WI38 (cell line): Measurements from ENCODE around the gene AUH.

Experiments
- H3K4me3 ChIP-seq: 2 replicates; pipeline ENCODE4 v1.5.1; 2011; ENCODE audit warnings: low read depth, mild to moderate bottlenecking, control low read depth, low read length
- CTCF ChIP-seq: IDR thresholded peaks from 2 replicates; pipeline ENCODE4 v1.5.1; 2012; ENCODE audit warnings: low read depth, mild to moderate bottlenecking, control low read depth, low read length

AUH gene

DNA sequence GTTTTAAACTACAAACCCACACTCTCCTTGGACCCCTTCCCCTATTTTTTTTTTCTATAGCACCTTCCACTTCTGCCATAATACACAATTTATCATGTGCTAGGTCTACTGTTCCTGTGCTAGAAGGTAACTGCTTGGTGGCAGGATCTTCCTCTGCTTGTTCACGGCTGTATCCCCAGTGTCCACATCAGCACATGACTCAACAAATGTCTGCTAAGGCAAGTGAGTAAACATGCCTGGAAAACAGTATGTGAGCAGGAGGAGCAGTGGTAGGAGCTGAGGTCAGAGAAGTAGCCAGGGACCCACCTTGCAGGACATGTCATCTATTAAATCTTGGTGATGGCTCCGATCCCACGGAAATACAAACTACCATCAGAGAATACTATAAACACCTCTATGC is 79.4 kb downstream of the AUH start:
- TF ChIP-seq CTCF: no peak
- H3K4me3 ChIP-seq: no peak overlapping the region

GRCh38 chr9:91279296-91280204 is 82.2 kb downstream of the AUH start:
- TF ChIP-seq CTCF: no peak
- H3K4me3 ChIP-seq: no peak overlapping the region

DNA sequence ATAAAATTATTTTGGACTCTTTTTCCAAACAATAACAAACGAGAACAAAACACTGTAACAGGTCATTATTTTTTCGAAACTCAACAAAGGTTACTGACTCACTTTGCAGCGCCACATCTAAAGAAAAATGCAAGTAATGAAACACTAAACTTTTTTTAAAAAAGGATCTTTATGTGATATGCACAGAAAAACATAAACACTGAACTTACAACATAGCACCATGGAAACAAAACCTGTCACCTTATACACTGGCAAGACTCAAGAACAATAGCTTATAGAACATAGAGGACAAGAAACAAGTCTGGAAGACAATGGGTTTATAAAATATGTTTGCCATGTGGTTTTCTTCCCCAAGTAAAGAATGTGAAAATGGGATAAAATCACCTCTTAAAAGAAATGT is 85.2 kb downstream of the AUH start:
- no peak overlapping the region for H3K4me3 ChIP-seq
- no peak for TF ChIP-seq CTCF

GRCh38 chr9:91275655-91276054 is 86.1 kb downstream of the AUH start:
- no peak overlapping the region for H3K4me3 ChIP-seq
- no peak for TF ChIP-seq CTCF

- no peak for TF ChIP-seq CTCF
- no peak overlapping the region for H3K4me3 ChIP-seq
Measured at GRCh38 chr9:91274949-91275492, 86.7 kb downstream of the AUH start.

- no peak for TF ChIP-seq CTCF
- no peak overlapping the region for H3K4me3 ChIP-seq
Measured at GRCh38 chr9:91273853-91274552, 87.7 kb downstream of the AUH start.

DNA sequence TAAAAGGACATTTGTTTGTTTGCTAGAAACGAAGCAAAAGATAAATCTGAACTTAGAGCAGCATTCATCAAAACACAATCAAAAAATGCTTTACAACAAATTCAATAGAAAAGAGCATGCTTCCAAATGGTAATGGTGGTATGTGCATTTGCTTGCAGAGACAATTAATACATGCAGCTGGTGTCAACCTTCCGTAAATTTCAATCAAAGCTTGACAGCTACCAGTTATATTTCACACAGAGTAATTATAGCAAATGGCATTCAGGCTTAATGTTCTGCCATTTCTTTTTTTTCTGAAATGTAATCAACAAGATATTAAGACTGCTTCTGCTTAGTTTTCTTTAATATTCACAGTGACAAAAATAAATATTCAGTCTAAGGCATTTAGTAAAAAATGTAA is 90.6 kb downstream of the AUH start:
- H3K4me3 ChIP-seq: no peak overlapping the region
- TF ChIP-seq CTCF: no peak
